PC-9 (cell line): ENCODE data around the gene TSPAN14.

Experiments used
- CTCF ChIP-seq: fragments of 200-600 bp; sonication (generic); conservative IDR thresholded peaks from 2 replicates; pipeline ENCODE4 v1.6.1; 2017; ENCODE audit warnings: mixed run types, antibody characterized with exemption, mild to moderate bottlenecking, moderate library complexity
- EZH2 ChIP-seq: fragments of 200-600 bp; sonication (generic); IDR thresholded peaks from 2 replicates; pipeline ENCODE4 v1.8.0; 2017; ENCODE audit warnings: antibody characterized with exemption, low read depth

GRCh38 chr10:80540136-80540535, 86.0 kb downstream of the TSPAN14 start:
- TF ChIP-seq CTCF (no peak), EZH2 (no peak)
